ENCODE data around the gene GRB14.

Gene GRB14

DNA sequence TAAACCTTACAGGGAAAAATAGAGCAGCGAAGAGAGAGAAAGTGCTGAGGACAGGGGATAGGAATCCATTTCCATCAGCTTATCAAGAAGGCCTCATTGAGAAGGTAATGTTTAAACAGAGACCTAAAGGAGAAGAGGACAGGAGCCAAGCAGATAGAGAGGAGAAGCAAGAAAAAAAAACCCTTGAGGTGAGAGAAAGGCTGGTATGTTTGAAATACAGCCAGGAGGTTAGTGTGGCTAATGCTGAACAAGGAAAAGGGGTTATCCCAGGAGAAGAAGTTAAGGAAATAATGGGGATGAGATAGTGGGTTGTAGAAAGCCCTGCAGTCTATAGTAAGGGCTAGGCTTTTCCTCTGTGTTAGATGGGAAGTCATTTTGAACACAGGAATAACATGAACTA lies 90.8 kb downstream of the GRB14 start:
- Histone ChIP-seq H3K4me3 (ENCODE audit: low read depth, low read length) (no peak overlapping the region), H3K27ac (no peak overlapping the region), H3K27me3 (replicated peaks) (no peaks in the 10 kb centered on the region), H3K36me3 (replicated peaks) (no peaks in the 10 kb centered on the region)
- TF ChIP-seq, protein P1, sequence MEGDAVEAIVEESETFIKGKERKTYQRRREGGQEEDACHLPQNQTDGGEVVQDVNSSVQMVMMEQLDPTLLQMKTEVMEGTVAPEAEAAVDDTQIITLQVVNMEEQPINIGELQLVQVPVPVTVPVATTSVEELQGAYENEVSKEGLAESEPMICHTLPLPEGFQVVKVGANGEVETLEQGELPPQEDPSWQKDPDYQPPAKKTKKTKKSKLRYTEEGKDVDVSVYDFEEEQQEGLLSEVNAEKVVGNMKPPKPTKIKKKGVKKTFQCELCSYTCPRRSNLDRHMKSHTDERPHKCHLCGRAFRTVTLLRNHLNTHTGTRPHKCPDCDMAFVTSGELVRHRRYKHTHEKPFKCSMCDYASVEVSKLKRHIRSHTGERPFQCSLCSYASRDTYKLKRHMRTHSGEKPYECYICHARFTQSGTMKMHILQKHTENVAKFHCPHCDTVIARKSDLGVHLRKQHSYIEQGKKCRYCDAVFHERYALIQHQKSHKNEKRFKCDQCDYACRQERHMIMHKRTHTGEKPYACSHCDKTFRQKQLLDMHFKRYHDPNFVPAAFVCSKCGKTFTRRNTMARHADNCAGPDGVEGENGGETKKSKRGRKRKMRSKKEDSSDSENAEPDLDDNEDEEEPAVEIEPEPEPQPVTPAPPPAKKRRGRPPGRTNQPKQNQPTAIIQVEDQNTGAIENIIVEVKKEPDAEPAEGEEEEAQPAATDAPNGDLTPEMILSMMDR (IDR thresholded peaks at IDR 0.05; ENCODE audit: low read depth, low read length, missing control alignments), result no peak
- DNase-seq, result no peak
- in situ Hi-C loops (cut with HindIII; ENCODE audit: low pct_ligation_motif_present, low sequenced_read_pairs), result no loop called here

DNA sequence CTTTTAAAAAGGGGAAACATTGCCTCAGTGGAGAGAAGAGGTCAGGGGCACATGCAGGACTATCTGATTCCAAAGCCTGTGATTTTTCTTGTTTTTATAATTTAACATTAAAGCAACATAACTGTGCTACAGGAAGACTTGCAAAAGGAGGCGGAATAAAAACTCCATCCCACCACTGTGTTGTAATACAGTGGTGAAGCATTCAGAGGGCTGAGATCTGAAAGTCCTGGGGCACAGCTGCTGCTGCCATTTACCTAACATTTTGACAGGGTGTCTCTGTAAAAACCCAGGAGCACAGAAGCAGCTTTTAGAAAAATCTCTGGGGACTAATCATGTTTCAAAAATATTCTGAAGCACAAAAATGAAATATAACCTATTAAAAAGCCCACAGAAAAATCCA lies 97.6 kb downstream of the GRB14 start:
- no peaks in the 10 kb centered on the region for H3K36me3 ChIP-seq (replicated peaks)
- TF ChIP-seq, protein P1 (IDR thresholded peaks at IDR 0.05; ENCODE audit: low read depth, low read length, missing control alignments), result no peak
- in situ Hi-C loops (cut with HindIII; ENCODE audit: low pct_ligation_motif_present, low sequenced_read_pairs), result no loop called here
- H3K4me3 ChIP-seq (ENCODE audit: low read depth, low read length), result no peak overlapping the region
- no peak for DNase-seq
- no peak overlapping the region for H3K27ac ChIP-seq
- H3K27me3 ChIP-seq (replicated peaks), result no peaks in the 10 kb centered on the region

DNA sequence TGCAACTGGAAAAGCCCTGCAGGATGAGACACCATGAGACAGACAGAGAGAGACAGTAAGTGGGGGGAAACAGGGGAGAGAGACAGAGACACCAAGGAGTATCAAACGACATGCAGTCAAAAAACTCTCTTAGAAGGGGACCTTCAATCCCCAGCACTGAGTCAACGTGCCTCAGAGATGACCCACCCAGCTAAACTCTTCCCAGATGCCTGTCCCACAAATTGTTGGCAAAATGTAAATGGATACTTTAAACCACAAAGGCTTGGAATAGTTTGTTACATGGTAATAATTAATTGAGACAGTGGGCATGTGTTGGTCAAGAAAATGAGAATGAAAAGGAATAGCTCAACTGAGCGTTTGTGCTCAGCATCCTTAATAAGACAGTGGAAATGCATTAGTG lies 98.3 kb downstream of the GRB14 start:
- H3K4me3 ChIP-seq (ENCODE audit: low read depth, low read length), result no peak overlapping the region
- no peaks in the 10 kb centered on the region for H3K36me3 ChIP-seq (replicated peaks)
- H3K27me3 ChIP-seq (replicated peaks), result no peaks in the 10 kb centered on the region
- in situ Hi-C loops (cut with HindIII; ENCODE audit: low pct_ligation_motif_present, low sequenced_read_pairs), result no loop called here
- H3K27ac ChIP-seq, result no peak overlapping the region
- no peak for DNase-seq
- TF ChIP-seq, protein P1 (IDR thresholded peaks at IDR 0.05; ENCODE audit: low read depth, low read length, missing control alignments), result no peak

DNA sequence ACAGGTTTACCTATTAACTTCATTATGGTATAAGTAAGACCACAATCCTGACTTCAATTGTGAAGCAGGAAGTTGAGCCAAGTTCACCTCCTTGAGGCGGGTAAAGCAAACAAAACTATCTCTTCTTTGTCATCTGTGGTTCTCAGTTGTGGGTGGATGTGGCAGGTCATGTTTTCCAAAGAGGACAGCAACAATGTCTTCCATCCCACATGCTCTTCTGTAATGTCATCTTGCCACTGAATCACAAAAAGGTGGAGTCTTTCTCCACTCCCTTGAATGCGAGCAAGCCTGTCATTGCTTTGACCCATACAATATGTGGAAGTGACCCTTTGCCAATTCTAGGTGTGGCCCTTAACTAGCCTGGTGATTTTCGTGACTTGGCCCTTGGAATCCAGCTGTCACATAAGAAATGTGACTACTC lies 98.7 kb downstream of the GRB14 start:
- in situ Hi-C loops (cut with HindIII; ENCODE audit: low pct_ligation_motif_present, low sequenced_read_pairs), result no loop called here
- H3K27ac ChIP-seq, result no peak overlapping the region
- H3K4me3 ChIP-seq (ENCODE audit: low read depth, low read length), result no peak overlapping the region
- H3K27me3 ChIP-seq (replicated peaks), result no peaks in the 10 kb centered on the region
- DNase-seq, result no peak
- TF ChIP-seq, protein P1 (IDR thresholded peaks at IDR 0.05; ENCODE audit: low read depth, low read length, missing control alignments), result no peak
- H3K36me3 ChIP-seq (replicated peaks), result no peaks in the 10 kb centered on the region

DNA sequence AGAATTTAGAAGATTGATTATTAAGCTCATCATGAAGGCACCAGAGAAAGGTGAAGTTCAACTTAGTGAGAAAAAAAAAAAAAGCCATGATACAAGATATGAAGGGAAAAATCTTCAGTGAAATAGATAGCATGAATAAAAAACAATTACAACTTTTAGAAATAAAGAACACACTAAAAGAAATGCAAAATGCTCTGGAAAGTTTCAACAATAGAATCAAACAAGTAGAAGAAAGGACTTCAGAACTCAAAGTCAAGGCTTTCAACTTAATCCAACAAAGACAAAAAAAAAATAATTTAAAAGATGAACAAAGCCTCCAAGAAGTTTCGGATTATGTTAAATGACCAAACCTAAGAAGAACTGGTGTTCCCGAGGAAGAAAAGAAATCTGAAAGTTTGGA lies 105.5 kb downstream of the GRB14 start:
- no peak overlapping the region for H3K27ac ChIP-seq
- H3K27me3 ChIP-seq (replicated peaks), result no peaks in the 10 kb centered on the region
- in situ Hi-C loops (cut with HindIII; ENCODE audit: low pct_ligation_motif_present, low sequenced_read_pairs), result no loop called here
- TF ChIP-seq, protein P1 (IDR thresholded peaks at IDR 0.05; ENCODE audit: low read depth, low read length, missing control alignments), result no peak
- no peak overlapping the region for H3K4me3 ChIP-seq (ENCODE audit: low read depth, low read length)
- DNase-seq, result no peak
- no peaks in the 10 kb centered on the region for H3K36me3 ChIP-seq (replicated peaks)

DNA sequence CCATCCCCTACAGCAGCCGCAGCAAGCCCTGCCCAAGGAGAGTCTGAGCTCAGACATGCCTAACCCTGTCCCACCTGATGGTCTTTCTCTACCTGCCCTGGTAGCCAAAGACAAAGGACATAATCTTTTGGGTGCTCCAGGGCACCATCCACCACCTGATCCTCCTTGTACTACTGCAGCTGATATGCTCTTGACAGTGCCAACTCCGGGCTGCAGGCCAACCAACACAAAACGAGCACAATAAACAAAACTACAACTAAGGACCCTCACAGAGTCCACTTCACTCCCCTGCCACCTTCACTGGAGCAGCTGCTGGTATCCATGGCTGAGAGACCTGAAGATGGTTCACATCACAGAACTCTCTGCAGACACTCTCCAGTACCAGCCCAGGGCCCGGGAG lies 106.3 kb downstream of the GRB14 start:
- in situ Hi-C loops (cut with HindIII; ENCODE audit: low pct_ligation_motif_present, low sequenced_read_pairs), result no loop called here
- H3K4me3 ChIP-seq (ENCODE audit: low read depth, low read length), result no peak overlapping the region
- TF ChIP-seq, protein P1 (IDR thresholded peaks at IDR 0.05; ENCODE audit: low read depth, low read length, missing control alignments), result no peak
- H3K27ac ChIP-seq, result no peak overlapping the region
- no peaks in the 10 kb centered on the region for H3K36me3 ChIP-seq (replicated peaks)
- no peaks in the 10 kb centered on the region for H3K27me3 ChIP-seq (replicated peaks)
- no peak for DNase-seq

Measured in brain microvascular endothelial cell (primary cell).